PC-3 (cell line): Measurements from ENCODE around the gene GALNT18.

Experiments used
- CTCF ChIP-seq: fragments of 300-600 bp; sonication (generic); conservative IDR thresholded peaks from 2 replicates; pipeline ENCODE4 v1.5.1; 2017; ENCODE audit warnings: antibody characterized with exemption, low read depth, mild to moderate bottlenecking, low read length
- EZH2 ChIP-seq: fragments of 300-600 bp; sonication (generic); IDR thresholded peaks from one replicate; pipeline ENCODE4 v1.6.1; 2017; ENCODE audit warnings: antibody characterized with exemption, mild to moderate bottlenecking, low read length; ENCODE audit not compliant: unreplicated experiment

DNA sequence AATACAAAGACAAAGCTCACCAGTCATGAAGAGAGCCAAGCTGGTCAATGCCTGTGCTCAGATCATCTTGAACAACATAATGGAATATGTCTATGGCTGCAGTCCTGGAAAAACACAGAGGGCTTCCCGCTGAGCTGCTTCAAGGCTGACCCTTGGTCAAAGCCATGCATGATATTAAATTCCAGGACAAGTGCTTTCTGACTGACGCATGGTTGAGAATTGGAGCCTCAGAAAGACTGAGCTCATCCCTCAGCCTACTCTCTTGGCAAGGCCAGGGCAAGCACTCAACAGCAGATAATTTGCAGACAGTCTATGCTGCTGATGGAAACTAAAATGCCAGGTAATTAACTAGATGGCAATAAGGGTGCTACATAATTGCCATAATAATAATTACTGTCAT lies 89.2 kb downstream of the GALNT18 start:
- TF ChIP-seq EZH2 (no peak), CTCF (no peak)
